Stimulated activated CD4-positive, alpha-beta T cell treated with anti-CD3 and anti-CD28 coated beads, Interleukin-15, amount 100 ng/mL, for 24 hours (primary cell): ENCODE results near the gene GRIN2B.

ENCODE experiments used
- DNase-seq: peaks from one replicate; pipeline ENCODE4 v3.0.0-alpha.2; 2020

Gene GRIN2B

DNA sequence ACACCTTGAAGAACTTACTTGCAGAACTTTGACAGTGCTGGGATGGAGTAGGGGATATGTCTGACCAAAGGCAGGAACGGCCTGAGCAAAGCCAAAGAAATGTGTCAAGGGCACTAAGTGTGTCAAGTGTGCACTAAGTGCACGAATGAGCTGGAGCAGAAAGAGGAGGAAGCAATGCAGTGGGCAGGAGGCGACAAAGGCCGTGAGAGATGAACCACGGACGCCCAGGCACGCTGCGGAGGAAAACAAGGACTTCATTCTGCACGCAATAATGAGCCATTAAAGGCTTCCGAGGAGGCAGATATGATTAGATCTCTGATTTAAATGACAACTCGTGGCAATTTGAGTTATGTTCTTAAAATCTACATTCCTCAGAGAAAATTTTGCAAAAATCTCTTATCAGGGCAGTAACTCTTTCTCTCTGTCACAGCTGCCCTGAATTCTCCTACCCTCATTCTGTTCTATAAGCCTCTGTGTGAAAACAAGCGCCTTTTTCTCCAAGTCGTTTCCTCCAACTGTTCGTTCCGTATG lies 25.3 kb downstream of the GRIN2B start:
- no peak for DNase-seq

DNA sequence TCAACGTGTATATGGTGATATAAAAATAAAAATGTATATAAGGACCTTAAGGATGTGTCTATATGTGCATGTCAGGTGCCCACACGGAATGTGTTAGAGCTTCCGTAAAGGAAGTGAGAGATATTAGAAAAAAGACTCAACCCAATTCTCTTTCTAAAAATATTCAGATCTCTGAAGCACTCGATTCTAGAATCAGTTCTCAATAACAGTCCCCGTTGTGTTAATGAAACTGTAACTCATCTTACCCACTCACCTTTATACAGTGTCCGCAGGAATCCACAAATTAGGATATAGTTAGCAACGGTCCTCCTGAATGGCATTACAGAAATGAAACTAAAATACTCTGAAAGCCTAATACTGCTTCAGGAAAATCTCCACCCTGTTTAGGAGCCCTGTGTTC lies 29.3 kb downstream of the GRIN2B start:
- DNase-seq: no peak

DNA sequence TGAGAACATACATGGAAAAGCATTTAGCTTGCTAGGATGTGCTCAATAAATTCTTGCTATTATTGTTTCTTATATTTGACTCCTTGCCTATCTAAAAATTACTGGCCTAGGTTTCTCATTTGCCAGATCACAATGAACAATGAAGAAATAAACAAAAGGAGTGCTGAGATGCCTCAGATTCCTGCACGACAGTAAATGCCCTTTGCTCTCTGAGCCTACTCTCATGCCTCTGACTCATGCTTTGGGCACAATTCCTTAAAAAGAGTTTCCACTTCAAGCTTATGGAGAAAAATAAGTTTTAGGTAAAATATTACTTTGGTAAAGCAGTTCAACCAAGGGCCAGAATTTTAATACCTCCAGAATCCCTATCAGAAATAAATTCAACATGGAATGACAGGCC lies 30.9 kb downstream of the GRIN2B start:
- no peak for DNase-seq

DNA sequence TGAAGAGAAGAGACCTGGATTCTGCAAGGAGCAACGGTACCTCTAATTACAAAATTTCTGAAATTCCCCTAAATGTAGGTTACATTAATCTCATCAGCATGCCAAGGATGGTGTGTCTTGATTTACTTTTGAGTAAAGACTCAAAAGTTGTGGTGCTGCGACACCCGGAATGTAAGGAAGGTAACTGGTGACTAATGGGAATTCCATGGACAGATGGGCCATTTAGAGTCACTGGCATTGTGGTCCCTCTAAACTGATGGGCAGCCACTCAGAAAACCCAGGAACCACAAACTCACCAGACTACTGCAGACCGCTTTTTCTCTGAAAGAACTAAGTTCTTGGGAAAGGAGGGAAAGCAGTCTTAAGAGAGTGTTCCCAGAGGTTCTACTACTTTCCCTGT lies 32.8 kb downstream of the GRIN2B start:
- no peak for DNase-seq

DNA sequence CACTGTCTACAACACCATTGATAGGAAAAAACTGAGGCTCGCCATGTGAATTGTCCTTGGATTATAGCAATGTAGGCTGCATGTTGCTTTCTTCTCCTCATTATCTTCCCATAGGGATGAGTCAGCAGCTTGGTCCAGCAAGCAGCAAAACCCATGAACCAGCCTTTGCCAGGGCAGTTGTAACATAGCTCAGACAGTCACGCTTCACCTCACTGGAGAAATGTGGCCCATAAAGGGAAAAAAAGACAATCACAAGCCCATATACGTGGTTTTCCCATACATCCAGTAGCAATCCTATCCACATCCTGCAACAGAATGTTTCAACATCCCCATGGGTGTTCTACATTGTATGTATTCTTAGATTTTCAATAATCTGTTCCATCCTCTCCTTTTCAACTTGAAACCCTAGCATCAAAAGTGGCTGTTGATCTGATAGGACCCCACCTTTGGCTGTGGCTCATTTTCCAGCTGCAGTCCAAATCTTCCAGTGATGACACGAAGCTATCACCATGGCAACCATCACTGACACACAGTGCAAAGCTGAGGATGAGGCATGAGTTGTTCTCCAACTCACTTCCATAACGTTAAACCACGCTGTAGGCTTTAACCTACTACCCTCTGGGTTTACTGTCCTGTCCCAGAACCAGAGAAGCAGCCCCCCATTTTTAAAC lies 34.0 kb downstream of the GRIN2B start:
- DNase-seq: no peak

DNA sequence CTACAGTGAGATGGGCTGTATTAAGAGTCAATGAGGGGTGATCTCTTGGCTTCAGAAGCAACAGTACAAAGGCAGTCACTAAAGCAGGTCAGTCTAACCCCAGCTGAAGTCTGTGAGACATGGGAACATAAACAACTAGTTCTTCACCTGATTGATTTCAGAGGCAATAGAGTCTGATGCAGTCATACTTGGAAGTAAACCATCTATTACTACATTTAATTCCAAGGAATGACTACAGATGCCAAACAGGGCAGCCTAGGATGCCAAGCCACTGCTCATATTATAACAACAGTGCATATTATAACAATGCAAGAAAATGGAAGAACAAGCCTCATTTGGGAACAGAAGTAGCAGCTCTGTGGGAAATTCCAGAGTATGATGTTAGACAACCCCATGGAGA lies 35.8 kb downstream of the GRIN2B start:
- DNase-seq: no peak

DNA sequence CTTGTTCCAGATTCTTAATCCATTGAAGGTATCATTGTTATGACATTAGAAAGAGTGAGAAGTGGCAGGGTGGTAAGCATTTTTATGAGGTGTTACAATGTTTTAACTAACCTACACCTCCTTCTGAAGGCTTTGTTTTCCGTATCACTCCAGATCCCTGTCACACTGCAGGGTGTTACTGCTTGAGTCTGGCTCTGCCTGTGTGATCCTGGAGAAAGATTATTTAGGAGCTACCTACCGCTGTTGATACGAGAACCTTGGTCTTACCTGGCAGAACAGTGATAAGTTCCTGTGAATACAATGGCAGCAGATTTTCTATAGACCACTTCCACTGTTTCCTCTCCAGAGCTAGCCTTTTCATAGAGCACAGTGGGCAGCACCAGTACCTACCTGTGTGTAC lies 36.2 kb downstream of the GRIN2B start:
- DNase-seq: no peak

DNA sequence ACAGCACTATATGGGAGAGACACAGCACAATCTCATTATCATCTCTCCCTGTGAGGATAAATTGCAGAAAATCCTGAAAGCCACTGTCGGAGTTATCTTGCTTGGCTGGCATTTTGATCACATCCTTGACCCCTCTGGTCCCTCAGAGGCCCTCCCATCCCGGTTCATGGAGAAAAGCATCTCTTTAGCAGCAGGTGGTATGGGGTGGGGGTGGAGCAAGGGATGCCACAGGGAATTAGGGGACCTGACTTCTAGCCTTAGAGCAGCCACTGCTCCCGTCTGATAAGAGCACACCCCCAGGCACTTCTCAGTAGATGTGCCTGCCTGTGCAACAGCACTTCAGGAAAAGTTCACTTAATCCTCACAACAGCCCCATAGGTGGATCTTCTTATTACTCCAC lies 38.6 kb downstream of the GRIN2B start:
- no peak for DNase-seq

DNA sequence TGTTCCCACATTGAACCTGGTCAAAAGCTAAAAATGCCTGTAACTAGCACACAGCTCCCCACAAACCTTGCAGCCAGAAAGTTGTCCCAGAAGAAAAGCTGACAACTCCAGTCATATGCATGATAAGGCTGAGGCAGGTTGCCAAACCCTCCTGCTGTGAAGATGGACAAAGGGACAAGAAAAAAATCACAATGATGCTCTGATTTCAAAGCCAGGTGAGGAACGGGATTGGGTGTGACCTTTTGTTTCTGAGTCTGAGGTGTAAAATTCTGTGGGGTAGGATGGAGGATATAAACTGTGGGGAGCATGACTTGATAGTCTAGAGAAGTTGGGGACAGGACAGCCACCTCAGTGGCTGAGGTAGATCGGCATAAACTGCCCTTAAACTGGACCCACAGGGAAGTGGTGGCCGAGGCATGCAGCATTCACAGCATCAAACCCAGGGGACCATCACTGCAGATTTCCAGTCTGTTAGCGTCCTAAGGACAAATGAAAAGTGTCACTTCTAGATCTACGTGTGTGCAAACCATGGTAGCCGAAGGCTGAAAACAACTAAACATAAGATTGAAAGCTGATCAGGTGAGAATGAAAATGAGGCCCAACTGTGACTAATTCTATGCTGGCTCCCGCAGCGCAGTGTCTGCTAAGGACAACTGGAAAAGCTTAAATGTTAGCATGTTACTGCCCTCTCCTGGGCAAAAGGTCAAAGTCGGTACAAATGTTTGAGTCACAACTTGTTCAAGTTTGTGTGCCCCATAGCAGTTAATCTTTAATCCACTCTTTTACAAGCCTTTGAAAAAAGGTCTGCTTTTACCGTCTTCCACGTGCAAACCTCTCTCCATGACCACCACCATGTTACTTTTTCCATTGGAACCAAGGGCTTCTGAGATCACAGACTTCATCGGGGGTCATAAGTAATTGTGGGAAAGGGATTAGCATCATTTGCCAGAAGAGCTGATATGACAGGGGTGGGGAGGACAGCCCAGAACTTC lies 39.8 kb downstream of the GRIN2B start:
- peak; percentile 16 for DNase-seq

DNA sequence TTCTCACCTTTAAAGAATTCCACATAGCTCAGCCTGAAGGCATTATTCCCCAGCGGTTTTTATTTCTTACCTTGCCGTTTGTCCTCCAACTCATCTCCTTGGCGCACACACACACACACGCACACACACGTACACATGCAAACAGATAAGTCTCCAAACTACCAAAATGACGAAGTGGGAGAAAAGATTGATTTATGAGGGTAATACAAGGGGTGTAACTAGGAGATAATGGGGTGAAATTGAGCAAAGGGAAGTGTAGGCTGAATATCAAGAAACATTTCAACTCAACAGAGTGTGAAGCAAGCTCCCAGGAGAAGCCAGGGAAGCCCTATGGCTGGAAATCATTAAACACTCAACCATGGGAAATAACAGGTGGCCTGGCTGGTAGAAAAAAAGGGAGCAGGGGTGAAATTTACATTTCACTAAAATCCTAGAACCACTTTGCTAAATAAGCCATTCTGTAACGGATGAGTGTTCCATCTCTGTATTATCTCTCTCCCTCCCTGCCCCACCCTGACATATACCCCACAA lies 41.0 kb downstream of the GRIN2B start:
- no peak for DNase-seq

DNA sequence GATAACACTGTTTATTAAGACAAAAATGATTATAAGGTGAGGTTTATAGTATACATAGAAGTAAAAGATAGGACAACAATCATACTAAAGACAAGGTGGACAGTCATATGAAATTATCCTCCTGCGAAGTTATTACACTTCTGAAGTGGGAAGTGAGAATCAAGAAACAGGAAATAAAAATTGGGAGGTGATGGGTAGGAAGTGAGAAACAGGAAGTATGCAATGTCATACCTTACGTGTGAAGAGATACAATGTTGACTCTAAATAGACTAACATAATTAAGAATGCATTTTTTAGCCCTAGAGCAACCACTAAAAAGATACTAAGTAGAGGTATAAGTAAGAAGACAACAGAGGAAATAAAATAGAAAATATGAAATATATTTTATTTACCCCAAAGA lies 43.7 kb downstream of the GRIN2B start:
- no peak for DNase-seq

DNA sequence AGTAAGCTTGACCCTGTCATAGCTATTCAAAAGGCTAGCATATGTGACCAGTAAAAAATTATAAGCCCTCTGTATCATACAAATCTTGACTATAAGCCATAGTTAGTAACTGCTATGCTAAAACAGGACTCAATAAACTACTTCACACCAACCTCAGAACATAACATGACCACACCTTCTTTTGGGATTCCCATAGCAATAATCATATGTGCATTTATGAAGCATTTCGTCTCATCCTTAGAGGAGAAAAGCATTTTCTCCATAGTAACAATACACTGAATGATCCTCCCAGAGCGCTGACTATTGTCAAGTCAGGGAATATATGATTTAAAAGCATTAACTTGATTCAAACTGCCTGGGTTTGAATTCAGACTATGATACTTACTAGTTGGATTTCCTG lies 46.2 kb downstream of the GRIN2B start:
- no peak for DNase-seq
